AG09309 (cell line): ENCODE measurements around the gene KAZN.

ENCODE experiments used
- DNase-seq: peaks from one replicate; pipeline ENCODE4 v3.0.0-alpha.2; 2010; ENCODE audit warnings: low read depth
- H3K4me3 ChIP-seq: 2 replicates; pipeline ENCODE4 v1.5.1; 2011; ENCODE audit warnings: mild to moderate bottlenecking, low read depth, low read length, moderate library complexity; ENCODE audit not compliant: control insufficient read depth
- CTCF ChIP-seq: IDR thresholded peaks from 2 replicates; pipeline ENCODE4 v1.5.1; 2011; ENCODE audit warnings: mild to moderate bottlenecking, low read depth, low read length, inconsistent platforms; ENCODE audit not compliant: insufficient read depth, control insufficient read depth; ENCODE audit errors: missing control alignments

Gene KAZN

DNA sequence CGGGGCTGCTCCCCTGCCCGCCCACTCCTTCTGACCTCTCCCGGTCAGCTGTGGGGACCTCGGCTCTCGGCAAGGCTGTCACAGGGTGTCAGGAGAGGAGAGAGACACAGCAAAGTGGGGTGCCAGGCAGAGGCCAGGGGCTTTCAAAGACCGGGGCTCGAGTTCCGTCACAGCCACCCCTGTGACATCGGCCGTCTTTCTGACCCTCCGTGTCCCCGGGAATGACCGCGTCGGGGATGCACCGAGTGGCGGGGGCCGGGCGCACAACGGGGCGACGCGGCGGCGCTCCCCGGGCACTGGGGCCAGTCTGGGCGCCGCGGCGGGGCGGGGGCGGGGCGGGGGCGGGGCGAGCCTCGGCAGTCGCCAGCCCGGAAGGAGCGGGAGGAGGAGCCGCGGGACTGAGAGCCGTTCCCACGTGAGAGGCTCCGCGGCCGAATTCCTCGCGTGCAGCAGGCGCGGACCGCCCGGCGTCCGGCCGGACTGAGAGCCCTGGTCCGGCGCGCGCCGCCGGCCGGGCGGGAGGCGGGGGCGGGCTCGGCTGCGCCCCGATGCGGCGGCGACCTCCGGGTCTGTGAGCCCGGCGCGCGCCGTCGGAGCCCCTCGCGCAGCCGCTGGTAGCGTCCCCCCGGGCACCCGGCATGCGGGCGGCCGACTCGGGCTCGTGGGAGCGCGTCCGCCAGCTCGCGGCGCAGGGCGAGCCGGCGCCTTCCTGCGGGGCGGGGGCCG is 325.4 kb downstream of the KAZN start:
- H3K4me3 ChIP-seq: peak overlapping the region; percentile 67
- DNase-seq: no peak
- no peak for TF ChIP-seq CTCF

DNA sequence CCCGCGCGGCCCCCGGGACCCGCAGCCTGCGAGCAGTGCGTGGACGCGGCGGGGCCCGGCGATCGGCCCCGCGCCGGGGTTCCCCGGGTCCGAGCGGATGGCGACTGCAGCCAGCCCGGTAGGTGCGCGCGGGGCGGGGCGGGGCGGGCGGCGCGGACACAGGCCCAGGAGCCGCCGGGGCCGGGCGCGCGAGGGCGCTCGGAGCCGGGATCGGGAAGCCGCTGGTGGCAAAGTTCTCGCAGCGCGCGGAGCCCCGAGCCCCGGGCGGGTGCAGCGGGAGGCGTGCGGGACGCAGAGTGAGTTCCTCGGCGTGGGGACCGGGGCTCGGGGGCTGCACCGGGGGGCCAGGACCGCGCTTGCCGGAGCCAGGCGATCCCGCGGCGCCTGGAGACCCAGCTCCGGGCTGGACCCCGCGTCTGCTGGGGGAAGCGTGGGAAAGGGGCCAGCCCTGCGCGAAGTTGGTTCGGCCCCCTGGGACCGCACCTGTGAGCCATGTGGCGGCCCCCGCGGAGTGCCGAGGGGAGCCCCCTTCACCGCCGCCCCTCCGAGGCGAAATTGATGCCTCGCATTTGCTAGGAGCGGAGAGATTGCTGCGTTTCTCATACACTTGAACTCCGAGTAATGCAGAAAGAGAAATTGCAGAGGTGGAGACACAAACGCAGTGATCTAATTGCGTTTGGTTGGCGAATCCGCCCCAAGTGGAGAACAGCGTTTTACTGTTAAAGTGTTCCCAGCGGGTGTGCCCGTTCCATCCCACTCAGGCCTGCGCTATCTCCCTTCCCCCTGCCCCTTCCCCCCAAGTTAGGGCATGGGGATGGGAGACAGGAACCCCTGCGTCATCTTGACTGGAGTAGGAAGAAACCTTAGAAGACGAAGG is 326.2 kb downstream of the KAZN start:
- TF ChIP-seq CTCF: no peak
- peak overlapping the region; percentile 67 for H3K4me3 ChIP-seq
- DNase-seq: no peak

- peak; percentile 20 for TF ChIP-seq CTCF
- no peak for DNase-seq
- peak overlapping the region; percentile 67 for H3K4me3 ChIP-seq
Observed at GRCh38 chr1:14925336-14926136, 327.1 kb downstream of the KAZN start.

GRCh38 chr1:14926229-14926628 is 327.7 kb downstream of the KAZN start:
- no peak for DNase-seq
- TF ChIP-seq CTCF: no peak
- no peak overlapping the region for H3K4me3 ChIP-seq

DNA sequence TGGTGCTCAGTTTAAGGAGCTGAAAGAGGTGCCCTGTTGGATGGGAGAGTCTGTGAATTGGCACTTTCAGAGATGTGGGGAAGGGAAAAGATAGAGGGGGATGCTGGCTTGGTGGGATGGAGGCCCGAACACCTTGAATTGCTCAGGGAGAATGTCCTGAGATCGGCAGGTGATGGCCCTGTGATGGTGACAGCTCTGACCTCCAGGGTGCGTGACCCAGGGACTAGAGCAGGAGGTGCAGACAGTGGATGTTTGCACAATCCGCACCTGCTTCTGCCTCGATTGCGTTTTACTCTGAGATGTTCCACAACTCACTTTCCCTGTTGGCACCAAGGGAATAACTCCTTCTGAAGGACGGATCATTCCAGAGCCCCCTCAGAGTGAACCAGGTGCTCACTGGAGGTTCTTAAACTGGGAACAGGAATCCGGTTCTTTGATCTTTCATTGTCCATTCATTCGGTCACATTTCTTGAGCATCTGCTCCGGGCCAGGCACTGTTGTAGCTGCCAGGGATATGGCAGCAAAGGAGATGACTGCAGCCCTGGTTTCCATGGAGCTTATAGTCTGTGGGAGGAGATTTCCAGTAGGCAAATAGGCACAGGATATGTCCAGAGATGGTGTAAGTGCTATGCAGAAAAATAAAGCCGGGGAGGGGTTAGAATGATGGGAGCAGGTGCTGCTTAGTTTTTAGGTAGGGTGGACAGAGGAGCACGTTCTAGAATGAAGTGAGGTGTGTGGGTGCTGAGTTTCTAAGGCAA is 328.5 kb downstream of the KAZN start:
- no peak for TF ChIP-seq CTCF
- DNase-seq: no peak
- no peak overlapping the region for H3K4me3 ChIP-seq

DNA sequence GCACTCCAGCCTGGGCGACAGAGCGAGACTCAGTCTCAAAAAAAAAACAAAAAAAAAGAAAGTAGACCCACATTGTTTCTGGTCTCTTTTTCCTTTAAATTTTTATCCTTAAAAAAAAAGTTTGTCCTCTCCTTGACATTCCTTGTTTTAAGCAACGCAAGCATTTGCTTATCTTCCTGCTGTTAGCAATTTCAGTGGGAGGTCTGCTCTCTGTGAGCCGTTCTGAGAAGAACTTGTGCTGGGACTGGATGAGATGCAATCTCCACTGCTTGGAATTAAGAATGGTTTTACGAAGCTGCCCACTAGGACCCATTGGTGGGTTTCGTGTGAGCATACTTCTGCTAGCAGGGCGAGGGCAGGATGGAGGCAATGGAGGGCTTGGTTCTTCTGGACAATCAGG is 329.9 kb downstream of the KAZN start:
- DNase-seq: no peak
- no peak overlapping the region for H3K4me3 ChIP-seq
- TF ChIP-seq CTCF: no peak
